Mucosa of gallbladder (tissue), 1 donor: ENCODE results near the gene SOX14. TPM values are rescaled to one million over a fixed set of nuclear protein-coding genes. Genes with fewer than 3 reads are reported as not detected.

ENCODE experiments used
- total RNA-seq: library from RNA; stranded (reverse); gene quantifications from one replicate; pipeline ENCODE4 v1.2.1, GENCODE V29; 2021
- donor health status: DM: no; HTN: no; CAD: no.

The SOX14 gene
- total RNA-seq, 1 donor from 2014 or later, result not detected

Other genes with a start within 250 kb of the SOX14 start
- 6.7 TPM for gene CLDN18, start 245.8 kb downstream of the SOX14 start, total RNA-seq